ENCODE measurements around the gene DOCK3.

The DOCK3 gene

DNA sequence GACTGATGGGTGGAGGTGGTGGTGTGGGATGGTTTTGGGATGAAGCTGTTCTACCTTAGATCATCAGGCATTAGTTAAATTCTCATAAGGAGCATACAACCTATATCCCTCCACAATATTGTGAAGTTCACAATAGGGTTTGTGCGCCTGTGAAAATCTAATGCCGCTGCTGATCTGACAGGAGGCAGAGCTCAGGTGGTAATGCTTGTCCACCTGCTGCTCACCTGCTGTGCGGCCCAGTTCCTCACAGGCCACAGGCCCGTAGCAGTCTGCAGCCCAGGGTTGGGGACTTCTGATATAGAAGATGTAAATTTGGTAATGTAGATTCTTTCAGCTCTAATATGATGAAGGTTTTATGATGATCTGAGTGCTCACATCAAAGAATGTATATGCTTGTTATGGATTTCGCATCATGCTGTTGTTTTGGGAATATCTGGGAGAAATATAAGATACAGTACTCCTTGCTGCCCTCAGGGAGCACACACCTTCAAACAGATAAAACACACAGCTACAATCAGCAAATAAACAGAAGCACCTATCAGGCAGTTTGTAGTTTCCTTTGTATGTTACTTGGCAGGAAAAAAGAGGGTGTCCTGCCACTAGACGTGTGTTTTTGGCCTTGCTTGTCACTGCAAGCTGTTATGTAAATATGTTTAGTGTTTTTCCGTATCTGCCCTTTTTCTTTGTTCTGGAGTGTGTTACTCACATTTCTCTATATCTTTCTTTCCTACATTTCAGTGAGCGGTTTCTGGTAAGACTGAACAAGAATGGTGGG is 471.3 kb downstream of the DOCK3 start:
- TF ChIP-seq, protein P1, sequence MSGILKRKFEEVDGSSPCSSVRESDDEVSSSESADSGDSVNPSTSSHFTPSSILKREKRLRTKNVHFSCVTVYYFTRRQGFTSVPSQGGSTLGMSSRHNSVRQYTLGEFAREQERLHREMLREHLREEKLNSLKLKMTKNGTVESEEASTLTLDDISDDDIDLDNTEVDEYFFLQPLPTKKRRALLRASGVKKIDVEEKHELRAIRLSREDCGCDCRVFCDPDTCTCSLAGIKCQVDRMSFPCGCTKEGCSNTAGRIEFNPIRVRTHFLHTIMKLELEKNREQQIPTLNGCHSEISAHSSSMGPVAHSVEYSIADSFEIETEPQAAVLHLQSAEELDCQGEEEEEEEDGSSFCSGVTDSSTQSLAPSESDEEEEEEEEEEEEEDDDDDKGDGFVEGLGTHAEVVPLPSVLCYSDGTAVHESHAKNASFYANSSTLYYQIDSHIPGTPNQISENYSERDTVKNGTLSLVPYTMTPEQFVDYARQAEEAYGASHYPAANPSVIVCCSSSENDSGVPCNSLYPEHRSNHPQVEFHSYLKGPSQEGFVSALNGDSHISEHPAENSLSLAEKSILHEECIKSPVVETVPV (CRISPR knock-in tag; IDR thresholded peaks at IDR 0.05) = no peak
- TF ChIP-seq ZFP30 (CRISPR knock-in tag; IDR thresholded peaks at IDR 0.05) (no peak), TCF4 (CRISPR knock-in tag; IDR thresholded peaks at IDR 0.05; ENCODE audit: borderline replicate concordance) (no peak), PPARA (CRISPR knock-in tag; IDR thresholded peaks at IDR 0.05; ENCODE audit: borderline replicate concordance) (no peak), ISL1 (CRISPR knock-in tag; IDR thresholded peaks at IDR 0.05) (no peak), CSDC2 (CRISPR knock-in tag; IDR thresholded peaks at IDR 0.05) (no peak), BACH2 (CRISPR knock-in tag; IDR thresholded peaks at IDR 0.05; ENCODE audit: borderline replicate concordance) (no peak), RARB (CRISPR knock-in tag; IDR thresholded peaks at IDR 0.05) (no peak), SNAI2 (CRISPR knock-in tag; IDR thresholded peaks at IDR 0.05) (no peak), GLIS3 (CRISPR knock-in tag; IDR thresholded peaks at IDR 0.05) (no peak), ZNF8 (CRISPR knock-in tag; IDR thresholded peaks at IDR 0.05) (no peak), OSR1 (CRISPR knock-in tag; IDR thresholded peaks at IDR 0.05) (no peak), ZNF70 (CRISPR knock-in tag; IDR thresholded peaks at IDR 0.05) (no peak)
- TF ChIP-seq, protein P2, sequence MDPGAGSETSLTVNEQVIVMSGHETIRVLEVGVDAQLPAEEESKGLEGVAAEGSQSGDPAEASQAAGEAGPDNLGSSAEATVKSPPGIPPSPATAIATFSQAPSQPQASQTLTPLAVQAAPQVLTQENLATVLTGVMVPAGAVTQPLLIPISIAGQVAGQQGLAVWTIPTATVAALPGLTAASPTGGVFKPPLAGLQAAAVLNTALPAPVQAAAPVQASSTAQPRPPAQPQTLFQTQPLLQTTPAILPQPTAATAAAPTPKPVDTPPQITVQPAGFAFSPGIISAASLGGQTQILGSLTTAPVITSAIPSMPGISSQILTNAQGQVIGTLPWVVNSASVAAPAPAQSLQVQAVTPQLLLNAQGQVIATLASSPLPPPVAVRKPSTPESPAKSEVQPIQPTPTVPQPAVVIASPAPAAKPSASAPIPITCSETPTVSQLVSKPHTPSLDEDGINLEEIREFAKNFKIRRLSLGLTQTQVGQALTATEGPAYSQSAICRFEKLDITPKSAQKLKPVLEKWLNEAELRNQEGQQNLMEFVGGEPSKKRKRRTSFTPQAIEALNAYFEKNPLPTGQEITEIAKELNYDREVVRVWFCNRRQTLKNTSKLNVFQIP (CRISPR knock-in tag; IDR thresholded peaks at IDR 0.05; ENCODE audit: borderline replicate concordance, low read depth) = no peak
- TF ChIP-seq, protein P3, sequence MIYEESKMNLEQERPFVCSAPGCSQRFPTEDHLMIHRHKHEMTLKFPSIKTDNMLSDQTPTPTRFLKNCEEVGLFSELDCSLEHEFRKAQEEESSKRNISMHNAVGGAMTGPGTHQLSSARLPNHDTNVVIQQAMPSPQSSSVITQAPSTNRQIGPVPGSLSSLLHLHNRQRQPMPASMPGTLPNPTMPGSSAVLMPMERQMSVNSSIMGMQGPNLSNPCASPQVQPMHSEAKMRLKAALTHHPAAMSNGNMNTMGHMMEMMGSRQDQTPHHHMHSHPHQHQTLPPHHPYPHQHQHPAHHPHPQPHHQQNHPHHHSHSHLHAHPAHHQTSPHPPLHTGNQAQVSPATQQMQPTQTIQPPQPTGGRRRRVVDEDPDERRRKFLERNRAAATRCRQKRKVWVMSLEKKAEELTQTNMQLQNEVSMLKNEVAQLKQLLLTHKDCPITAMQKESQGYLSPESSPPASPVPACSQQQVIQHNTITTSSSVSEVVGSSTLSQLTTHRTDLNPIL (CRISPR knock-in tag; IDR thresholded peaks at IDR 0.05; ENCODE audit: low read depth) = no peak
- TF ChIP-seq, protein P4, sequence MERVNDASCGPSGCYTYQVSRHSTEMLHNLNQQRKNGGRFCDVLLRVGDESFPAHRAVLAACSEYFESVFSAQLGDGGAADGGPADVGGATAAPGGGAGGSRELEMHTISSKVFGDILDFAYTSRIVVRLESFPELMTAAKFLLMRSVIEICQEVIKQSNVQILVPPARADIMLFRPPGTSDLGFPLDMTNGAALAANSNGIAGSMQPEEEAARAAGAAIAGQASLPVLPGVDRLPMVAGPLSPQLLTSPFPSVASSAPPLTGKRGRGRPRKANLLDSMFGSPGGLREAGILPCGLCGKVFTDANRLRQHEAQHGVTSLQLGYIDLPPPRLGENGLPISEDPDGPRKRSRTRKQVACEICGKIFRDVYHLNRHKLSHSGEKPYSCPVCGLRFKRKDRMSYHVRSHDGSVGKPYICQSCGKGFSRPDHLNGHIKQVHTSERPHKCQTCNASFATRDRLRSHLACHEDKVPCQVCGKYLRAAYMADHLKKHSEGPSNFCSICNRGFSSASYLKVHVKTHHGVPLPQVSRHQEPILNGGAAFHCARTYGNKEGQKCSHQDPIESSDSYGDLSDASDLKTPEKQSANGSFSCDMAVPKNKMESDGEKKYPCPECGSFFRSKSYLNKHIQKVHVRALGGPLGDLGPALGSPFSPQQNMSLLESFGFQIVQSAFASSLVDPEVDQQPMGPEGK (CRISPR knock-in tag; IDR thresholded peaks at IDR 0.05; ENCODE audit: borderline replicate concordance) = no peak
- ATAC-seq = no peak

DNA sequence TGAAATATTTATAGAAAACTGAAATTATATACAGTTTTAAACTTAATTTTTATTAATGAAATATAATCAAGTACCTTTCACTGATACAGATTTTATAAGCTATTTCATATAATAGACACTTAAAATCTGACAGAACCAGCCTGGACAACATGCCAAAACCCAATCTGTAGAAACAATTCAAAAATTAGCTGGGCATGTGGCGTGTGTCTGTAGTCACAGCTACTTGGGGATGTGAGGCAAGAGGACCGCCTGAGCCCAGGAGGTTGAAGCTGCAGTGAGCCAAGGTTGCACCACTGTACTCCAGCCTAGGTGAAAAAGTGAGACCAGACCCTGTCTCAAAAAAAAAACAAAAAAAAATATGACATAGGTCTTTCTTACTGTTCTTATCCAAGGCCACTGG is 472.1 kb downstream of the DOCK3 start:
- TF ChIP-seq, protein P2 (CRISPR knock-in tag; IDR thresholded peaks at IDR 0.05; ENCODE audit: borderline replicate concordance, low read depth) = no peak
- TF ChIP-seq ISL1 (CRISPR knock-in tag; IDR thresholded peaks at IDR 0.05) = no peak
- no peak for TF ChIP-seq SNAI2 (CRISPR knock-in tag; IDR thresholded peaks at IDR 0.05)
- no peak for TF ChIP-seq CSDC2 (CRISPR knock-in tag; IDR thresholded peaks at IDR 0.05)
- TF ChIP-seq ZFP30 (CRISPR knock-in tag; IDR thresholded peaks at IDR 0.05) = no peak
- no peak for TF ChIP-seq OSR1 (CRISPR knock-in tag; IDR thresholded peaks at IDR 0.05)
- no peak for TF ChIP-seq GLIS3 (CRISPR knock-in tag; IDR thresholded peaks at IDR 0.05)
- no peak for TF ChIP-seq ZFP3 (CRISPR knock-in tag; IDR thresholded peaks at IDR 0.05)
- no peak for TF ChIP-seq ZNF565 (CRISPR knock-in tag; conservative IDR thresholded peaks at IDR 0.05; ENCODE audit: low read depth)
- no peak for TF ChIP-seq ESRRG (CRISPR knock-in tag; IDR thresholded peaks at IDR 0.05)
- TF ChIP-seq ZNF70 (CRISPR knock-in tag; IDR thresholded peaks at IDR 0.05) = no peak
- TF ChIP-seq, protein P1 (CRISPR knock-in tag; IDR thresholded peaks at IDR 0.05) = no peak
- no peak for TF ChIP-seq BACH2 (CRISPR knock-in tag; IDR thresholded peaks at IDR 0.05; ENCODE audit: borderline replicate concordance)
- no peak for TF ChIP-seq ZC3H10 (CRISPR knock-in tag; IDR thresholded peaks at IDR 0.05)
- TF ChIP-seq TCF4 (CRISPR knock-in tag; IDR thresholded peaks at IDR 0.05; ENCODE audit: borderline replicate concordance) = no peak
- no peak for TF ChIP-seq ZNF8 (CRISPR knock-in tag; IDR thresholded peaks at IDR 0.05)
- ATAC-seq = no peak
